GM18498 (cell line): ENCODE results near the gene NDUFS6.
"Not testable (repeated sequence)": the region's sequence is repeated elsewhere in the genome, so short reads cannot be mapped to it uniquely, and the experiment has no call there.

Experiments
- ATAC-seq: cut with Tn5 transposase; IDR thresholded peaks from one replicate; pipeline ENCODE4 v1.9.1; 2021; ENCODE audit warnings: mild to moderate bottlenecking, moderate library complexity; ENCODE audit not compliant: unreplicated experiment

Gene NDUFS6

DNA sequence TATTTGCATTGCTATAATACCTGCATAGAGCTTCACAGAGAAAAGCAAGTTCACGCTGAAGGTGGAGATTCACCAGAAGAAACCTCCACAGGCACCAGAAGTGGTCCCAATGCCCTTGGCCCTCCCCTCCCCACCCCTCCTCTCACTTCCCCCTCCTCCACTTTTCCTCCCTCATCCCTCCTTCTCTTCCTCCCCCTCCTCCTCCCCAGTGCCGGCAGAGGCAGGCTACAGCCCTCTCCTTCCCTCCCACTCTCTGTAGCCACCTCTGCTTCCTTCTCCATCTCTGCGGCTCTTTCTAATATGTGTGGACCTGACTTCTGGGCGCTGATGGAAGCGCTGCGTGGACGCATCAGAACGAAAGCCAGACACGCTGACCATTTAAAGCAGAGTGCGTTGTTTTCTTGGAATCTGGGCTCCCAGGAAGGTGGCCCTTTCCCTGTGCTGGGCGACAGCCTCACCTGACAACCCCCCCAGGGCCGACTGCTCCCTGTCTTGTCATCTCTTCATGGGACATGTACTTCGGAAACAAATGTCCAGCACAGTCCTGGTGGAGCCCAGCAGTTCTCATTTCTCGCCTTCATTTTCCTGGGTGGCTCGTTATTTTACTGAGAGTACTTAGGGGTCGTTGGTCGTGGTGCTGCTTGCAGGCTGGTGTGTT is 29.5 kb downstream of the NDUFS6 start:
- no peak for ATAC-seq

GRCh38 chr5:1831257-1831656 is 30.1 kb downstream of the NDUFS6 start:
- ATAC-seq = no peak

- ATAC-seq = no peak
Measured at GRCh38 chr5:1831677-1832313, 30.6 kb downstream of the NDUFS6 start.

DNA sequence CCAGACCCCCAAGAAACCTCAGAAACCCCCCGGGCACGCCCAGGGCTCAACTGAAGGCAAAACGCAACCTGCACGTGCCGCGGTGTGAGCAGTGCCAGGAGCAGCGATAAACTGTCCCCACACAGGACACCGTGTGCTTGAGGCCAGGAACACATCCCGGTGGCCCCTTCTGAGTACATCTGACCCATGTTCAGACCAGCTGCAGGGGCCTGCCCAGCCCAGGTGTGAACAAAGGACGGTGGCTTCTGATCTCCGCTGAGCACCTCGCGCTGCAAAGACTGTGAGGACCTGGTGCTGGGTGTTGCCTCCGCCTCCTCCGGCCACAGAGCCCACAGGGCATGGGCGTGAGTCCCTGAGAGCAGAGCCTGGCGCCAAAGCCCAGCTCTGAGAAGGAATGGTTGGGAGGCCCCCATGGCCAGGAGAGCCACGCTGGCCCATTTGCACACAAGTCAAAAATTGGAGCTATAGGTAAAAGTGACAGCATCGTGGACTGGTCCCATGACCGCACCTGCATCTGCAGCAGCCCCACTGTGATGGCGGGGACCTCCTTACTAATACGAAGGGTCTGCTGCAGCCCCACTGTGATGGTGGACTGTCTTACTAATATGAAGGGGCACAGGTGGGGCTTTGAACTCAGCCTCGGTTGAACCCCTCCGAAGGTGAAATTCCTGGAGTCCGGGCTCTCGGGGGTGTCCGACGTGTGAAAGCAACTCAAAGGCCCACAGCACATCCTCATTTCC is 31.5 kb downstream of the NDUFS6 start:
- ATAC-seq = no peak

DNA sequence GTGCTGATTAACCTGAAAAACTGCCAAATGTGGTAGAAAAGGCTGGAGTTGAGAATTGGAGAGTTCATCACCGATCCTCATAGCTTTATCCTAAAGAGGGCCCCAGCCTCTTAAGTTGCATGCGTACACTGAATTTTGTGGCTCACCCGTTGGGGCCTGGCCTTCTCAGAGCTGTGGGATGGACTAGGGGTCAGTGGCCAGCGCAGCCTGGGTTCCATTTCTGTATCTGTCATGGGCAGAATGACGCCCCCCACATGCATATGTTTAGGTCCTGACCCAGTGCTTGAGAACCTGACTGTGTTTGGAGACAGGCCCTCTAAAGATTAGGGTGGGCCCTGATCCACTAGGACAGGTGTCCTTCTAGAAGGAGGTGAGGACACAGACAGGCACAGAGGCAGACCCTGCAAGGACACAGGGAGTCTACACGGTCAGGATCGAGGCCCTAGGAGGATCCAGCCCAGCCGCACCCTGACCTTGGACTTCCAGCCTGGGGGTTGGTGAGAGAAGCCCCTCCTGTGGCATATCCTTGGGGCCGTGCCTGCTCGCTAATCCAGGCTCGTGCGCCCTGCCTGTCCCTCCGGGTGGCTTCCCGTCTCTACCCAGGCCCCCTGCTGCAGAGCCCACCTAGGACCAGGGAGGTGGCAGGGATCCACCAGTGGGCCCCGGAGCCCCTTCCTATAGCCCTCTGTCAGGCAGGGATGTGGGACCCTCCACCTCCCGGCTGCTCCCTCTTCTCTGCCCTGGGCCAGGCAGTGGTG is 32.2 kb downstream of the NDUFS6 start:
- no peak for ATAC-seq

GRCh38 chr5:1834022-1834551 is 32.9 kb downstream of the NDUFS6 start:
- no peak for ATAC-seq

- ATAC-seq = no peak
Measured at GRCh38 chr5:1834721-1835429, 33.7 kb downstream of the NDUFS6 start.

- ATAC-seq = no peak
Measured at GRCh38 chr5:1835431-1835830, 34.2 kb downstream of the NDUFS6 start.

- no peak for ATAC-seq
Measured at GRCh38 chr5:1836176-1836890, 35.1 kb downstream of the NDUFS6 start.

GRCh38 chr5:1836891-1837880 is 36.0 kb downstream of the NDUFS6 start:
- no peak for ATAC-seq

DNA sequence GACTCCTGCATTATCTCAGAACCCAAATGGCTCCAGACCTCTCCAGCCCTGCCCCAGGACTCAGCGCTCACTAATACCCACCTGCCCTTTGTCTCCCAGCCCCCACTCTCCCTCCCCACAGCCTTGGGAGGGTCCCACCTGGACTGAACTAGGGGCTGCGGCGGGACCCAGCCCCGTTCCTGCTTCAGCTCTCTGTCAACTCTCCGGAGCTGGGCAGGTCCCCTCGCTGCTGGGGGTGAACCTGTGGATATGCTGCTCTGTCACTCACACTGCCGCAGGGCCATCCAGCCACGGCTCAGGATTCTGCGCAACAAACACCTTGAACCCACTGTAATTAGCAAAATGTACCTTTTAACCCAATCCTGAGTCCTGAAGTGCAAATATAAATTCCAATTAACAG is 36.8 kb downstream of the NDUFS6 start:
- no peak for ATAC-seq

DNA sequence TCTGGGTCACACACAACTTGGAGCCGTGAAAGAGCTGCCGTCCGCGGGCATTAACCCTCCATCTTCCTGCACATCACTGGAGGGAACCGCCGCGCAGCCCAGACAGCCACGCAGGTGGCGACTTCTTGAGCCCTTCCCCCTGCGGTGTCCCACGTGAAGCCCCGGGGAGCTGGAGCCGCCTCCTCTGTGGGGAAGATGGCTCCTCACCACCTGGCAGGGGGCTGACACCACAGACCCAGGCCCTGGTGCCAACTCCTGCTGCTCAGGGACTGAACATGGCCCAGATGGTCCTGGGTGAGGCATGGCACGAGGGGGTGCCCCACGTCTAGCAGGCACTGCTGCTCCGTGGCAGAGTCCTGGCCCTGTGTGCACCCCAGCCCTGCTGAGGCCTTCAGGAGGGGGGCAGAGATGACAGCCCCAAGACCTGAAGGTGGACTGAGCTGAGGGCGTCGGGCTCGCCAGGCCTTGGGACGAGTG is 38.9 kb downstream of the NDUFS6 start:
- no peak for ATAC-seq

DNA sequence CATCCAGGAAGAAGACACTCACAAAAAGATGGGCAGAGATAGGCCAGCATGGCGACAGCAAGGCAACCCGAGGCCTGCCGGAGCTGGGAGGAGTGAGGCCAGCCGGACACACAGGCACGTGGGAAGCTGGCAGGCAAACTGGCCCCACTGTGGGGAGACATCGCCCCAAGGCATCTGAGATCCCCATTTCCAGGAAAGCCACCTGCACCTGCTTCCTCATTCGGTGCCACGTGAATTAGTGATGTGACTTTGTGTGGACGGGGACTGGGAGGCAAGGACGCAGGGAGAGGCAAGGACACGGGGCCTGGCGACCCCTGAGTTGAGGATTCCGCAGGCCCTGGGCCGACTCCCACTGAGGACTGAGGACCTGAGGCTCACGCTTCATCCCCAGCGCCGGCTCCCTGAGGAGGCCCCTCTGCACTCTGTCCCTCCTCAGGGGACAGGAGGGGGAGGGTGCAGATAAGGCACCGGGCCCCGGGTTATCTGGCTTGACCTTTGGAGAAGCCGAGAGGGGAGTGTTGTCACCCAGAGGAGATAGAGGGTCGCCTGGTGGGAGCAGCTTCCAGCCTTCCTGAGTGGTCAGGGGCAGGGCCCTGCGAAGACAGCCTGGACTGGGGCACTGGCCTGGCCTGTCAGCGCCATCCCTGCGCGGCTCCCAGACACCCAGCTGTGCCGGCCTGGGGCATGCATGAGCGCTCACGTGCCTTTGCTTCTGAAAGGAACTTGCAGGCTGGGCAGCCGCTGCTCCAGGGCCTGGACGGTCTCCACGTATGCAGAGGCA is 39.7 kb downstream of the NDUFS6 start:
- ATAC-seq = no peak

DNA sequence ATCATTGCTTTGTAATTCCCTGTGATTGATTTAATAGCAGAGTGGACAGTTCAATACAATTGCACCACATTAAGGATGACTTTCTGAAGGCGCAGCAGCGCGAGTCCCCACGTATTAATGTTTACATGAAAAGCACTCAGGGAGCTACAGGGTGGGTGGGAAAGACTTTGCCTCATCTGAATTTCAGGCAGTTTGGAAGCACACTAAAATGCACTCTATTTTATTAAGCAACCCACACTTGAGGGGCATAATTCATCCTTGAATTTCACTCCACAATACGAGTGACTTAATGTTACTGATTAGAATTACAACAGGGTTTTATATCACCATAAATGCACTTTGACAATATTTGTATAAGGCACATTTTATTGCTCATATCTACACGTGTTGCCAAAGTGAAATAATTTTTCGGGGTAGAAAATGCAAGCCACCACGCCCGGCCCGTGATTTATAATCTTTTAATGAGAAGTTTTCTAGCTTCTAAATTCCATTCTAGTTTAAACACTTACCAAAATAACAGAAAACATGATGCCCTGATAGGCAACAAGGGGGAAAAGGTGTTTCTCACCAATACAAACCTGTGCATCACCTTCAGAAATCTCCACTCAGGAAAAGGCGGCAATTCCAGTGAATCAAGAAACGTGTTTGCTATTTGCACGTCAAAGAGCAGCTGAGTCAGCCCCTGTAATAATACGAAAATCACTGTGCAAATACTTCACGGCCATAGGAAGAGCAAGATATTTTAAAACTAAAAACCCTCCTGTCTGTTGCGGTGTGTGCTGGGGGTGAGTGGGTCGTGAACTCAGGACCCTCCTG is 41.0 kb downstream of the NDUFS6 start:
- ATAC-seq = no peak

DNA sequence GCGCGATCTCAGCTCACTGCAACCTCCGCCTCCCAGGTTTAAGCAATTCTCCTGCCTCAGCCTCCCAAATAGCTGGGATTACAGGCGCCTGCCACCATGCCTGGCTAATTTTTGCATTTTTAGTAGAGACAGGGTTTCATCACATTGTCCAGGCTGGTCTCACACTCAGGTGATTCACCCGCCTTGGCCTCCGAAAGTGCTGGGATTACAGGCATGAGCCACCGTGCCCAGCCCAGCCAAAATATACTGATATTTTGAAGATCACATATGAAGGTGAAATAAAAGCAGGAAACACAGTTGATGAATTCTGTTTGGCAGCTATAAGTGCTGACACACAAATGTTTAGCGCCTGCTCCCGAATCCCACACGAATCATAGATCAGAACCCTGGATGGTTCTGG is 42.6 kb downstream of the NDUFS6 start:
- ATAC-seq = not testable (repeated sequence)

DNA sequence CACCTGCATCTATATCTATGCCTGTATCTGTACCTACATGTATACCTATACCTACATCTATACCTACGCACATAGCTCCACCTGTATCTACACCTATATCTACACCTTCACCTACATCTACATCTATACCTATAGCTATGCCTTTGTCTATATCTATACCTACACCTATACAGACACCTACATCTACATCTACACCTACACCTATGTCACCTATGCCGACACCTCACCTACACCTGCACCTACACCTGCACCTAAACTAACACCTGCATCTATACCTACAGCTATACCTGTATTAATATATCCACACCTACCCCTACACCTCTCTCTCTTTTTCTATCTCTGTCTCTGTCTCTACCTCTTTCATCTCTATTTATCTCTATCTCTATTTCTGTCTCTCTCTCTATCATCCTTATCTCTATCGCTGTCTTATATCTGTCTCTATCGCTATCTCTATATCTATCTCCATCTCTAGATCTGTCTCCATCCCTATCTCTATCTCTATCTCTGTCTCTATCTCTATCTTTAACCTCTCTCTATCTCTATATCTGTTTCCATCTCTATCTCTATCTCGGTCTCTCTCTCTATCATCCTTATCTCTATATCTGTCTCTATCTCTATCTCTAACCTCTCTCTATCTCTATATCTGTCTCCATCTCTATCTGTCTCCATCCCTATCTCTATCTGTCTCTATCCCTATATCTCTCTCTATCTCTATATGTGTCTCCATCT is 43.7 kb downstream of the NDUFS6 start:
- no peak for ATAC-seq
